ENCODE data around the gene AUP1. TPM values are rescaled to one million over a fixed set of nuclear protein-coding genes. Genes with fewer than 3 reads are reported as not detected.

Gene AUP1
- total RNA-seq, 2 donors from 2014 or later: 85.5 to 113 TPM

DNA sequence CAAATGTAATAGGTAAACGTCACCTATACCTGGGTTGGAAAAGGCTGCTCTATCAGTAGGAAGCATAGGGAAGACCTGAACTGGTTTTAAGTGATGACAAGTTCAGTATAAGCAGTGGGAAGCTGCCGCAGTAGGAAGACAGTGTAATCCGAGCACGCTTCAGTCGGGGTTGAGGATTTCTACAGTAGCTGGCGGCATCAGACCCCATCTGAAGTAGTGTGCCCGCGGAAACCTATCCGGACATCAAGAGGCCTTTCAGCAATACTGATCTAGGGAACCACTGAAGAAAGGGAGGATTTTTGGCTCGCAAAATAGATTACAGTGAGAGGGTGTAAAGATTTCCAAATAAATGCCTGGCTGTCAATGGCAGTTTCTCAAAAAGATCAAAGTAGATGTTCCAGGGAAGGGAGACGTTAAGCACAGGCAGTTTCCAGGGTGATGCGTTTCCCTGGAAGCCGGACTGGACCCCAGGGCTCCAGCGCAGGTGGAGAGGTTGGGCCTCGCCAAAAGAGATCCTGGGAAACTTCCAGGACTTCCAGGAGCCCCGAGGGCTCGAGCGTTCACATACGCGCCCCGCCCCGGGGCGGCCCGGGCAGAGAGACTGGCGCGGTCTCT, 18.9 kb upstream of the AUP1 start:
- TF ChIP-seq, protein P1, sequence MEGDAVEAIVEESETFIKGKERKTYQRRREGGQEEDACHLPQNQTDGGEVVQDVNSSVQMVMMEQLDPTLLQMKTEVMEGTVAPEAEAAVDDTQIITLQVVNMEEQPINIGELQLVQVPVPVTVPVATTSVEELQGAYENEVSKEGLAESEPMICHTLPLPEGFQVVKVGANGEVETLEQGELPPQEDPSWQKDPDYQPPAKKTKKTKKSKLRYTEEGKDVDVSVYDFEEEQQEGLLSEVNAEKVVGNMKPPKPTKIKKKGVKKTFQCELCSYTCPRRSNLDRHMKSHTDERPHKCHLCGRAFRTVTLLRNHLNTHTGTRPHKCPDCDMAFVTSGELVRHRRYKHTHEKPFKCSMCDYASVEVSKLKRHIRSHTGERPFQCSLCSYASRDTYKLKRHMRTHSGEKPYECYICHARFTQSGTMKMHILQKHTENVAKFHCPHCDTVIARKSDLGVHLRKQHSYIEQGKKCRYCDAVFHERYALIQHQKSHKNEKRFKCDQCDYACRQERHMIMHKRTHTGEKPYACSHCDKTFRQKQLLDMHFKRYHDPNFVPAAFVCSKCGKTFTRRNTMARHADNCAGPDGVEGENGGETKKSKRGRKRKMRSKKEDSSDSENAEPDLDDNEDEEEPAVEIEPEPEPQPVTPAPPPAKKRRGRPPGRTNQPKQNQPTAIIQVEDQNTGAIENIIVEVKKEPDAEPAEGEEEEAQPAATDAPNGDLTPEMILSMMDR (IDR thresholded peaks at IDR 0.05): no peak
- no peak for DNase-seq (ENCODE audit: low spot score)
- H3K4me3 ChIP-seq: peak overlapping the region; percentile 88
- H3K27me3 ChIP-seq (replicated peaks; ENCODE audit: insufficient read depth): no peaks in the 10 kb centered on the region
- ATAC-seq (ENCODE audit: insufficient number of reproducible peaks, low FRiP score, low read depth): no peak
- H3K9me3 ChIP-seq: no peaks in the 10 kb centered on the region
- H3K4me1 ChIP-seq (ENCODE audit: control insufficient read depth in 1 of 2, low read depth in 2 of 2): peaks cover 7 to 27% of the 10 kb centered on the region in 2 donors
- peak overlapping the region in 1 of 2 donors; percentile 41 for H3K27ac ChIP-seq
- H3K36me3 ChIP-seq: no peaks in the 10 kb centered on the region

DNA sequence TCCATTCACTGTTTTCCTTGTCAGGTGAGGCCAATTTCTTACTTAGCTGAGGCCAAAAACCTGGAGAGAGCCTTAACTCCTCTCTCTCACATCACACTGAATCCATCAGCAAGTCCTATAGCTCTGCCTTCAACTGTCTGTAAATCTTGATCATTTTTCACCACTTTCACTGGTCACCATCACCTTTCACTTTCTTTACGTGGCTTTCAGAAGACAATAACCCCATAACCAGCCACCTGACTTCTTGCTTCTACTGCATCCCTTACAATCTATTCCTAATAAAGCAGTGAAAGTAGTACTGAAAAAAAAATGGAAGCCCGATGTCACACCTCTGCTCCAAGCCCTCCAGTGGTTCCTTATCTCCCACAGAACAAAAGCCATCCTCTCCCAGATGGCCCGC, 16.5 kb upstream of the AUP1 start:
- Histone ChIP-seq H3K9me3 (no peaks in the 10 kb centered on the region), H3K36me3 (no peaks in the 10 kb centered on the region), H3K4me3 (no peak overlapping the region), H3K27me3 (replicated peaks; ENCODE audit: insufficient read depth) (no peaks in the 10 kb centered on the region), H3K4me1 (ENCODE audit: control insufficient read depth in 1 of 2, low read depth in 2 of 2) (peaks cover 7 to 14% of the 10 kb centered on the region in 2 donors), H3K27ac (no peak overlapping the region)
- TF ChIP-seq, protein P1 (IDR thresholded peaks at IDR 0.05): no peak
- DNase-seq (ENCODE audit: low spot score) (no peak), ATAC-seq (ENCODE audit: insufficient number of reproducible peaks, low FRiP score, low read depth) (no peak)

DNA sequence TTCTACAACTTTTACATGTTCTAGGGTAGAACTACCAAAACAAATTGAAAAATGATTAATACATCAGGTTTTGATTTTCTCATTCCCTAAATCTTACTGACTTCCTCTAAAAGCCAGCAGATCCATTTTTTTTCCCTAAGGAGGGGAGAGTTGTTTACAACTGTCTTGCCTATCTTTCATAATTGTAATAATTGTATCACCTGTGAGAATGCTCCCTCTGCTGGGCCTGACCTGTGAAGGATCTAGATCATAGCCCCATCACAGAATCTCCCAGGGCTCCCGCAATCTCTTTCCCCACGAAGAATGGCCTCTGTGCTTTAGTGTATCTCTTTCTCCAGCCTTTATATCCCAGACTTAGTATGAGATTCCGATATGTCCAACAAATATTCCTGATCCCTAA, 15.1 kb upstream of the AUP1 start:
- Histone ChIP-seq H3K4me1 (ENCODE audit: control insufficient read depth in 1 of 2, low read depth in 2 of 2) (peaks cover 6 to 12% of the 10 kb centered on the region in 2 donors), H3K36me3 (no peaks in the 10 kb centered on the region), H3K9me3 (no peaks in the 10 kb centered on the region), H3K4me3 (no peak overlapping the region), H3K27me3 (replicated peaks; ENCODE audit: insufficient read depth) (no peaks in the 10 kb centered on the region), H3K27ac (no peak overlapping the region)
- no peak for DNase-seq (ENCODE audit: low spot score)
- TF ChIP-seq, protein P1 (IDR thresholded peaks at IDR 0.05): no peak
- ATAC-seq (ENCODE audit: insufficient number of reproducible peaks, low FRiP score, low read depth): no peak

DNA sequence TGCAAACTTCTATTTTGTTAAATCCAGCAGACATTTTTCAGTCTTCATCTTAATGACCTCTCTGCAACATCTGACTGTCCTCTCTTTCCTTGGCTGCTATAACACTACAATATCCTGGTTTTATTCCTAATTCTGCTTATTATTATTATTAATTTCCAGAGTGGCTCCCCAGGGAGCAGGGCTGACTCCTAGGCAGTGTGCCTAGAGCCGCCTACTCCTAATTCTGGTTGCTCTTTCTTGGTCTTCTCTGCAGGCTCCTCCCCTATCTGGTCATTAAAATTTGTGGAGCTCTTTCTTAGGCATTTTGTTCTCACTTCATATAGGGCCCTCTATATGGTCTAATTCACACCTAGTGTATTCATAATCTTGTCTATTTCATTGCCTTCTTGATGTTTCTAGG, 13.5 kb upstream of the AUP1 start:
- no peak for ATAC-seq (ENCODE audit: insufficient number of reproducible peaks, low FRiP score, low read depth)
- no peak for DNase-seq (ENCODE audit: low spot score)
- Histone ChIP-seq H3K27me3 (replicated peaks; ENCODE audit: insufficient read depth) (no peaks in the 10 kb centered on the region), H3K9me3 (no peaks in the 10 kb centered on the region), H3K36me3 (no peaks in the 10 kb centered on the region), H3K27ac (no peak overlapping the region), H3K4me3 (no peak overlapping the region), H3K4me1 (ENCODE audit: control insufficient read depth in 1 of 2, low read depth in 2 of 2) (no peaks in the 10 kb centered on the region)
- TF ChIP-seq, protein P1 (IDR thresholded peaks at IDR 0.05): no peak

DNA sequence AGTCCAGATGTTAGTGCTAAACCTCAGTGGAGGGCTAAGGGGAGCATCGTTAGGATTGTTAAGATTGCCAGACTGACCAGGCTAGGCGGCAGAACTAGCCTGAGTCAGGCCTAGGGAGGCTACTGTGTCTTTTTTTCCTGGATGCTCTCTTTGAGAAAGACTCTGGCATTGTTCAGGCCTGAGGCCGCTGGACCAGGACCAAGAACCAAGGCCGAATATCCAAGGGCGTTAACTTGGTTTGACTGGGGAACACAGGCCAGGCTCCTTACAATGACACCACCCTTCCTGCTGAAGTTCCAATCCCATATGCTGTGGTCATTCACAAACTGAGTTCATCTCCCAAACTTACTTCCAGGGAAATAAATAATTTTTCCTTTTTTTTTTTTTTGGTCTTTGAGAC, 10.8 kb upstream of the AUP1 start:
- Histone ChIP-seq H3K4me1 (ENCODE audit: control insufficient read depth in 1 of 2, low read depth in 2 of 2) (no peaks in the 10 kb centered on the region), H3K36me3 (no peaks in the 10 kb centered on the region), H3K27ac (no peak overlapping the region), H3K27me3 (replicated peaks; ENCODE audit: insufficient read depth) (no peaks in the 10 kb centered on the region), H3K4me3 (no peak overlapping the region), H3K9me3 (no peaks in the 10 kb centered on the region)
- no peak for DNase-seq (ENCODE audit: low spot score)
- TF ChIP-seq, protein P1 (IDR thresholded peaks at IDR 0.05): no peak
- no peak for ATAC-seq (ENCODE audit: insufficient number of reproducible peaks, low FRiP score, low read depth)
